K562 (cell line): ENCODE results near the gene CELA3A. TPM values are rescaled to one million over a fixed set of nuclear protein-coding genes. Genes with fewer than 3 reads are reported as not detected.

Experiments
- CREBBP ChIP-seq: IDR thresholded peaks from one replicate; pipeline ENCODE4 v1.6.1; 2012; ENCODE audit warnings: low read depth, mild to moderate bottlenecking, control low read depth, inconsistent platforms, low read length
- CREM ChIP-seq: IDR thresholded peaks from 2 replicates; pipeline ENCODE4 v1.6.1; 2014; ENCODE audit warnings: antibody characterized with exemption, low read depth
- DACH1 ChIP-seq: fragments of 450-650 bp; IDR thresholded peaks from 2 replicates; pipeline ENCODE4 v1.6.1; 2018; ENCODE audit not compliant: partially characterized antibody
- KLF16 ChIP-seq: IDR thresholded peaks from 2 replicates; pipeline ENCODE4 v1.6.1; 2016; ENCODE audit warnings: antibody characterized with exemption
- SMARCA4 ChIP-seq: fragments of 450-650 bp; IDR thresholded peaks from 2 replicates; pipeline ENCODE4 v1.6.1; 2016
- XRCC3 ChIP-seq: fragments of 450-650 bp; IDR thresholded peaks from 2 replicates; pipeline ENCODE4 v1.6.1; 2017; ENCODE audit warnings: mild to moderate bottlenecking, moderate library complexity
- ZNF12 ChIP-seq: sonication (generic); formaldehyde crosslinking; IDR thresholded peaks from 2 replicates; pipeline ENCODE4 v1.4.0; 2020; ENCODE audit warnings: mild to moderate bottlenecking, missing genetic modification reagents
- ZNF79 ChIP-seq: fragments of 250-450 bp; sonication (Bioruptor Pico); IDR thresholded peaks from 2 replicates; pipeline ENCODE4 v1.4.0; 2020; ENCODE audit warnings: low read depth, mild to moderate bottlenecking, moderate library complexity
- polyA plus RNA-seq, 8 experiments: library from polyadenylated mRNA; depleted of rRNA in 4 of 8; stranded (reverse) in 5 of 8; unstranded in 3 of 8; fragments of >200 nt; fragmentation: Nextera tagmentation in 2 of 8; fragmentation: Illumina TruSeq in 1 of 8; extraction: Ambion mirVana in 2 of 8; extraction: Trizol in 1 of 8; gene quantifications; 2 replicates each; pipeline versions ENCODE4 v1.2.1 to v1.2.3, GENCODE V29; 2011 to 2014; ENCODE audit warnings: inconsistent platforms in 1 of 8, missing spikeins in 1 of 8
- total RNA-seq, 7 experiments: library from RNA; depleted of rRNA in 6 of 7; stranded (reverse); fragments of >200 nt in 6 of 7; fragmentation: Illumina TruSeq in 2 of 7; extraction: Trizol in 2 of 7; gene quantifications; 2 replicates each; pipeline versions ENCODE4 v1.2.1 to v1.2.3, GENCODE V29; 2011 to 2021; ENCODE audit warnings: low replicate concordance in 1 of 7
- TF ChIP-seq, protein P1 (sequence below): fragments of 150-350 bp; conservative IDR thresholded peaks from 2 replicates; pipeline ENCODE4 v1.6.1; 2014; ENCODE audit warnings: low read length
- TF ChIP-seq, protein P2 (sequence below), 3 experiments: IDR thresholded peaks in 2 of 3; conservative IDR thresholded peaks in 1 of 3; 2 replicates each; pipeline ENCODE4 v1.5.1; 2011 to 2012; ENCODE audit warnings: low read length in 3 of 3, mild to moderate bottlenecking in 3 of 3, control low read depth in 2 of 3, improper control_type of control experiment in 1 of 3, inconsistent platforms in 1 of 3, low read depth in 1 of 3, mixed read lengths in 1 of 3, moderate library complexity in 1 of 3; ENCODE audit not compliant: insufficient read depth in 2 of 3
- TF ChIP-seq, protein P3 (sequence below): fragments of 250-450 bp; sonication (Bioruptor Pico); IDR thresholded peaks from 2 replicates; pipeline ENCODE4 v1.8.0; 2022; ENCODE audit warnings: inconsistent platforms, mild to moderate bottlenecking, moderate library complexity, borderline replicate concordance
- TF ChIP-seq, protein P4 (sequence below), 2 experiments: fragments of 150-350 bp in 1 of 2; IDR thresholded peaks; 2 replicates each; pipeline ENCODE4 v1.6.1; 2012 to 2016; ENCODE audit warnings: low read depth in 2 of 2, low read length in 2 of 2, mild to moderate bottlenecking in 1 of 2, moderate library complexity in 1 of 2
- TF ChIP-seq, protein P5 (sequence below), 2 experiments: fragments of 450-650 bp in 1 of 2; sonication (generic) in 1 of 2; formaldehyde crosslinking in 1 of 2; IDR thresholded peaks in 1 of 2; conservative IDR thresholded peaks in 1 of 2; 2 replicates each; pipeline versions ENCODE4 v1.6.1 to v1.8.1; 2016 to 2023; ENCODE audit warnings: mild to moderate bottlenecking in 2 of 2, moderate library complexity in 2 of 2, inconsistent platforms in 1 of 2, missing genetic modification reagents in 1 of 2

The CELA3A gene
- total and polyA plus RNA-seq, 9 of the 15 experiments (the other 6 are each of a cell fraction or from before 2014, with no cell fraction given): 5.4 TPM; not detected in 8

DNA sequence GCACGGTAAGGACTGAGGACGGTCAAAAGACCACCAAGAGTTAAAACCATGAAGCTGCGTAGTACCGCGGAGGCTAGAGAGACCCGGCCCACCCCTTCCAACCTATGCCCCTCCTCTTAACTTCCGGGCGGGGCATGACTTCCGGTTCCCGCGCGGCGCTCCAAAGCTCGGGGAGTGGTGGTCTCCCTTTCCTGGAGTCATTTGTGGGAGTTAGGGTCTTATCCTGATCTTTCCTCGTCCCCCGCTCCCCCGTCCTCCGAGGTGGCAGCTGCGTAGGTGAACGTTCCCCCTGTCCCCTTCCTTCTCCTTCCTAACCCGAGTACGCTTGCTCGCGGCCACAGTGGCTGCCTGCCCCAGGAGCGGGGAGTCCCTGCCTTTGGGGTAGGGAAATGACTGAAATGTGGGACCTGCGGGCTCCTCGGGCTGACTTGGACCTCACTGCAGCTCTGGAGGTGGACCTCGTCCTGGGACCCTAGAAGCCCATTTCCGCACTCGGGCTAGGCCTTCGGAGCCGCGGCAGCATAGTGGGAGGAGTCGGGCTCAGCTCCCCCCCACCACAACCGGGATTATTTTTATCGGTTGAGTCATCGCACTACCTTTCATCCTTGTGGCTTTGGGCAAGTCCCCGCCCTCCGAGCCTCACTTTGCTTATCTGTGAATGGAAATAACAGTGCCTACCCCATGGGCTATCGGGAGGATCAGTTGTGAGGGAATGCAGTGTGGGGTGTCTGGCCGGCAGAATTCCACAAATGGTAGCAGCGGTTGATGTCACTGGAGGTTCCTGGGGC is 24.1 kb downstream of the CELA3A start (continued):
- TF ChIP-seq, protein P1, sequence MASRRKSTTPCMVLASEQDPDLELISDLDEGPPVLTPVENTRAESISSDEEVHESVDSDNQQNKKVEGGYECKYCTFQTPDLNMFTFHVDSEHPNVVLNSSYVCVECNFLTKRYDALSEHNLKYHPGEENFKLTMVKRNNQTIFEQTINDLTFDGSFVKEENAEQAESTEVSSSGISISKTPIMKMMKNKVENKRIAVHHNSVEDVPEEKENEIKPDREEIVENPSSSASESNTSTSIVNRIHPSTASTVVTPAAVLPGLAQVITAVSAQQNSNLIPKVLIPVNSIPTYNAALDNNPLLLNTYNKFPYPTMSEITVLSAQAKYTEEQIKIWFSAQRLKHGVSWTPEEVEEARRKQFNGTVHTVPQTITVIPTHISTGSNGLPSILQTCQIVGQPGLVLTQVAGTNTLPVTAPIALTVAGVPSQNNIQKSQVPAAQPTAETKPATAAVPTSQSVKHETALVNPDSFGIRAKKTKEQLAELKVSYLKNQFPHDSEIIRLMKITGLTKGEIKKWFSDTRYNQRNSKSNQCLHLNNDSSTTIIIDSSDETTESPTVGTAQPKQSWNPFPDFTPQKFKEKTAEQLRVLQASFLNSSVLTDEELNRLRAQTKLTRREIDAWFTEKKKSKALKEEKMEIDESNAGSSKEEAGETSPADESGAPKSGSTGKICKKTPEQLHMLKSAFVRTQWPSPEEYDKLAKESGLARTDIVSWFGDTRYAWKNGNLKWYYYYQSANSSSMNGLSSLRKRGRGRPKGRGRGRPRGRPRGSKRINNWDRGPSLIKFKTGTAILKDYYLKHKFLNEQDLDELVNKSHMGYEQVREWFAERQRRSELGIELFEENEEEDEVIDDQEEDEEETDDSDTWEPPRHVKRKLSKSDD: no peak
- no peak for TF ChIP-seq CREBBP
- TF ChIP-seq KLF16: 0 out of 2 replicates have a peak, but pooled peaks have one; percentile 37
- TF ChIP-seq, protein P2, sequence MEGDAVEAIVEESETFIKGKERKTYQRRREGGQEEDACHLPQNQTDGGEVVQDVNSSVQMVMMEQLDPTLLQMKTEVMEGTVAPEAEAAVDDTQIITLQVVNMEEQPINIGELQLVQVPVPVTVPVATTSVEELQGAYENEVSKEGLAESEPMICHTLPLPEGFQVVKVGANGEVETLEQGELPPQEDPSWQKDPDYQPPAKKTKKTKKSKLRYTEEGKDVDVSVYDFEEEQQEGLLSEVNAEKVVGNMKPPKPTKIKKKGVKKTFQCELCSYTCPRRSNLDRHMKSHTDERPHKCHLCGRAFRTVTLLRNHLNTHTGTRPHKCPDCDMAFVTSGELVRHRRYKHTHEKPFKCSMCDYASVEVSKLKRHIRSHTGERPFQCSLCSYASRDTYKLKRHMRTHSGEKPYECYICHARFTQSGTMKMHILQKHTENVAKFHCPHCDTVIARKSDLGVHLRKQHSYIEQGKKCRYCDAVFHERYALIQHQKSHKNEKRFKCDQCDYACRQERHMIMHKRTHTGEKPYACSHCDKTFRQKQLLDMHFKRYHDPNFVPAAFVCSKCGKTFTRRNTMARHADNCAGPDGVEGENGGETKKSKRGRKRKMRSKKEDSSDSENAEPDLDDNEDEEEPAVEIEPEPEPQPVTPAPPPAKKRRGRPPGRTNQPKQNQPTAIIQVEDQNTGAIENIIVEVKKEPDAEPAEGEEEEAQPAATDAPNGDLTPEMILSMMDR (IDR thresholded peaks at IDR 0.05 in 2 of 3, conservative IDR thresholded peaks at IDR 0.05 in 1 of 3; ENCODE audit: insufficient read depth in 2 of 3, low read depth in 1 of 3, low read length in 3 of 3): no peak; a peak in 1 of 6 replicates
- TF ChIP-seq XRCC3: no peak
- TF ChIP-seq DACH1: peak; percentile 27
- TF ChIP-seq, protein P3, sequence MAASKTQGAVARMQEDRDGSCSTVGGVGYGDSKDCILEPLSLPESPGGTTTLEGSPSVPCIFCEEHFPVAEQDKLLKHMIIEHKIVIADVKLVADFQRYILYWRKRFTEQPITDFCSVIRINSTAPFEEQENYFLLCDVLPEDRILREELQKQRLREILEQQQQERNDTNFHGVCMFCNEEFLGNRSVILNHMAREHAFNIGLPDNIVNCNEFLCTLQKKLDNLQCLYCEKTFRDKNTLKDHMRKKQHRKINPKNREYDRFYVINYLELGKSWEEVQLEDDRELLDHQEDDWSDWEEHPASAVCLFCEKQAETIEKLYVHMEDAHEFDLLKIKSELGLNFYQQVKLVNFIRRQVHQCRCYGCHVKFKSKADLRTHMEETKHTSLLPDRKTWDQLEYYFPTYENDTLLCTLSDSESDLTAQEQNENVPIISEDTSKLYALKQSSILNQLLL (CRISPR knock-in tag): no peak
- TF ChIP-seq ZNF12 (CRISPR knock-in tag): peak; percentile 83
- TF ChIP-seq ZNF79: no peak
- peak; percentile 74 for TF ChIP-seq CREM
- TF ChIP-seq, protein P4, sequence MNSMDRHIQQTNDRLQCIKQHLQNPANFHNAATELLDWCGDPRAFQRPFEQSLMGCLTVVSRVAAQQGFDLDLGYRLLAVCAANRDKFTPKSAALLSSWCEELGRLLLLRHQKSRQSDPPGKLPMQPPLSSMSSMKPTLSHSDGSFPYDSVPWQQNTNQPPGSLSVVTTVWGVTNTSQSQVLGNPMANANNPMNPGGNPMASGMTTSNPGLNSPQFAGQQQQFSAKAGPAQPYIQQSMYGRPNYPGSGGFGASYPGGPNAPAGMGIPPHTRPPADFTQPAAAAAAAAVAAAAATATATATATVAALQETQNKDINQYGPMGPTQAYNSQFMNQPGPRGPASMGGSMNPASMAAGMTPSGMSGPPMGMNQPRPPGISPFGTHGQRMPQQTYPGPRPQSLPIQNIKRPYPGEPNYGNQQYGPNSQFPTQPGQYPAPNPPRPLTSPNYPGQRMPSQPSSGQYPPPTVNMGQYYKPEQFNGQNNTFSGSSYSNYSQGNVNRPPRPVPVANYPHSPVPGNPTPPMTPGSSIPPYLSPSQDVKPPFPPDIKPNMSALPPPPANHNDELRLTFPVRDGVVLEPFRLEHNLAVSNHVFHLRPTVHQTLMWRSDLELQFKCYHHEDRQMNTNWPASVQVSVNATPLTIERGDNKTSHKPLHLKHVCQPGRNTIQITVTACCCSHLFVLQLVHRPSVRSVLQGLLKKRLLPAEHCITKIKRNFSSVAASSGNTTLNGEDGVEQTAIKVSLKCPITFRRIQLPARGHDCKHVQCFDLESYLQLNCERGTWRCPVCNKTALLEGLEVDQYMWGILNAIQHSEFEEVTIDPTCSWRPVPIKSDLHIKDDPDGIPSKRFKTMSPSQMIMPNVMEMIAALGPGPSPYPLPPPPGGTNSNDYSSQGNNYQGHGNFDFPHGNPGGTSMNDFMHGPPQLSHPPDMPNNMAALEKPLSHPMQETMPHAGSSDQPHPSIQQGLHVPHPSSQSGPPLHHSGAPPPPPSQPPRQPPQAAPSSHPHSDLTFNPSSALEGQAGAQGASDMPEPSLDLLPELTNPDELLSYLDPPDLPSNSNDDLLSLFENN (IDR thresholded peaks at IDR 0.05; ENCODE audit: low read depth in 2 of 2, low read length in 2 of 2): peak in 1 of 2 experiments; percentile 87; a peak in 2 of 4 replicates
- TF ChIP-seq, protein P5, sequence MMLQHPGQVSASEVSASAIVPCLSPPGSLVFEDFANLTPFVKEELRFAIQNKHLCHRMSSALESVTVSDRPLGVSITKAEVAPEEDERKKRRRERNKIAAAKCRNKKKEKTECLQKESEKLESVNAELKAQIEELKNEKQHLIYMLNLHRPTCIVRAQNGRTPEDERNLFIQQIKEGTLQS (IDR thresholded peaks at IDR 0.05): peak; percentile 93
- TF ChIP-seq, protein P5 (CRISPR knock-in tag; conservative IDR thresholded peaks at IDR 0.05): peak; percentile 95; the same call in 1 of the 2 replicates
- peak; percentile 93 for TF ChIP-seq SMARCA4
